Stimulated activated CD8-positive, alpha-beta memory T cell treated with anti-CD3 and anti-CD28 coated beads, Interleukin-2, amount 100 ng/mL, for 1 hour (primary cell): ENCODE results near the gene ELOVL3.
"Not testable (repeated sequence)": the region's sequence is repeated elsewhere in the genome, so short reads cannot be mapped to it uniquely, and the experiment has no call there.

ENCODE experiments used
- DNase-seq, 2 donors: peaks; one replicate each; pipeline ENCODE4 v3.0.0-alpha.2; 2020; ENCODE audit warnings: low read depth in 2 of 2

ELOVL3 gene

DNA sequence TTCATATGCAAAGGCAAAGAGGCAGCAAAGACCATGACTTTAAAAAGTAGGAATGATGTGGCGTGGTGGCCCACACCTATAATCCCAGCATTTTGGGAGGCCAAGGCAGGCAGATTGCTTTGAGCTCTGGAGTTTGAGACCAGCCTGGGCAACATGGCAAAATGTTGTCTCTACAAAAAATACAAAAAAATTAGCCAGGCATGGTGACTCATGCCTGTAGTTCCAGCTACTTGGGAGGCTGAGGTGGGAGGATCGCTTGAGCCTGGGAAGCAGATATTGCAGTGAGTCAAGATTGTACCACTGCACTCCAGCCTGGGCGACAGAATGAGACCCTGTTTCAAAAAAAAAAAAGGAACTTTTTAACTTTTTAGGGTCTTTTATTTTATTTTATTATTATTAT lies 26.4 kb downstream of the ELOVL3 start:
- DNase-seq: not testable (repeated sequence)

DNA sequence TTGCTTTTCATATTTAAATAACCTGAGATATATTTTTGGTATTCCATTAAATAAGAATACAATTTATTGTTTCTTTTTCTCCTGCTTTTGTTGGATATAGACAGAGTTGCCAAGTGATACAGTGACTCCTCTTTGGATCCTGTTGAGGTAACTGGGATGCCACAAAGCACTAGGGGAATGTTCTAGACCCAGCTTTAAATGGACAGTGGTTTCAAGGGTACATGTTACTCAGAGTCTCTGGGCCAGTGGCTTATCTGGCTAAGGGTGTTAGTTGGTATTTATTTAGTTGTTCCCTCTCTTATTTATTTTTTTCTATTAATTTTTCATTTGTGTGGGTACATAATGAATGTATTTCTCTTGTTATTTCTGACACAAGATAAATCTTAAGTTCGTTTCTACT lies 28.3 kb downstream of the ELOVL3 start:
- no peak for DNase-seq

DNA sequence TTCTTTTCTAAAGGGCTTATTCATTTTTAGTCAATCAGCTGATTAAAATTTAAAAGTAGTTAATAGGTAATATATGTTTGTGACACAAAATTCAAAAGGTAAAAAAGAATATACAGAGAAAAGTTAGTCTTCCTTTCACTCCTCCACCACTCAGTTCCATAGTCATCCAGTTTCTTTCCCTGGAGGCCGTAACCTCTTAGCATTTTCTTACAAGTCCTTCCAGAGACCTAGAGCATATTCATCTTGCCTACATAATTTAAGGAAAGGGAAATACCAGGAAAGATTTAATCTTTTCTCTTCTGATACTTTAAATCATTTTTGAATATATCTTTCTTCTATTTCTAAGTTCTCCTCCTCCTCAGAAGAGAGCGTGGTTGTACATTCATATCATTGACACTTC lies 29.3 kb downstream of the ELOVL3 start:
- no peak for DNase-seq

DNA sequence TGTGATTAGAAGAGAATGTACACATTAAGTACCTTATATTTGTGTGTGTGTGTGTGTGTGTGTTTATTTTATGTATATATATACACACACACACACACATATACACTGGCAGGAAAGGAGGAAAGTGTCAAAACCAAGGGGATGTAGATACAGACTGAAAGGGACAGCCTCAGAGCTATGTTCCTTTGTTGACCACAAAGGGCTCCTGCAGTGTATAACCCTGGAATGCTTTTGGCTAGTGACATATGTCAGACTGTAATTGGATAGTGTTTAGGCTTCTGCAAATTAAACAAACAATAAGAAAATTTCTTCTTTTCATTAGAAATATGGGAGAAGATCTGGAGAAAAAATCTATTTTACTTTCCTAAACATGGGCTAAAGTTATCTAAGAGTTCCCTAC lies 35.1 kb downstream of the ELOVL3 start:
- DNase-seq: no peak

DNA sequence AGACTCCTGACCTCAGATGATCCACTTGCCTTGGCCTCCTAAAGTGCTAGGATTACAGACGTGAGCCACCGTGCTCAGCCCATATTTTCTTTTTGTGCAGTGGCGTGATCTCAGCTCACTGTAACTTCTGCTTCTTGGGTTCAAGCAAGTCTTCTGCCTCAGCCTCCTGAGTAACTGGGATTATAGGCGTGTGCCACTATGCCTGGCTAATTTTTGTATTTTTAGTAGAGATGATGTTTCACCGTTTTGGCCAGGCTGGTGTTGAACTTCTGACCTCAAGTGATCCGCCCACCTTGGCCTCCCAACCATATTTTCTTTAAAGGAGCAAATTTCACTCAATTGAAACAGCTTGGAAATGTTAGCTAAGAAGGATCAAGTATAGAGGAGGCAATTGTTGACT lies 35.7 kb downstream of the ELOVL3 start:
- no peak for DNase-seq

DNA sequence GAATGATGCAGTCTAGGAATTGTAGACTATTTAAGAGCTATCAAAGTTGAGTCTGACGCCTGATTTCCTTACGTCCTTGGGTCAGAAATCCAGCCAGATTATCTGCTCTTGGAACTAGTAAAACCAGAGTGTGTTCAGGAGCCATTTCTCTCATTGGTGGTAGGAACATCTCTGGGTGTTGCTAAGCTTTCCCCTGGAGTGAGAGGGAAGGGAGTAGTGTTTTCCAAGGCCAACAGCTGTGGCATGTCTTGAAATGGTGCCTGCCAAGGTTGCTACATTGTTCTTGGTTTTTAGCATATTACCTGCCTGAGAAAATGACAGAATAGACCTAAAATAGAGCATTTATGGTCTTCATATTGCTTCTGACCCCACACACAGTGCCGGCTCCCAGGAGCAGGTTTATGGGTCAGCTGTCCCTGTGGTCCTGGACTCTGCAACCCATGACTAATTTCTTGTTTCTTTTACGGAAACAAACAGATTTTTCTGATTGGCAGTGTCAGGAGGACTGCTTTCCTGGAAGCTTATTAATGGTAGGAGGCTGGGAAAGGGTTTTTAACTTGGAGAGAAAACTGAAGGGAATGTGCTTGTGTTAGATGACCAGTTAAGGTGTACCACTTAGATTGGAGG lies 36.8 kb downstream of the ELOVL3 start:
- no peak for DNase-seq

DNA sequence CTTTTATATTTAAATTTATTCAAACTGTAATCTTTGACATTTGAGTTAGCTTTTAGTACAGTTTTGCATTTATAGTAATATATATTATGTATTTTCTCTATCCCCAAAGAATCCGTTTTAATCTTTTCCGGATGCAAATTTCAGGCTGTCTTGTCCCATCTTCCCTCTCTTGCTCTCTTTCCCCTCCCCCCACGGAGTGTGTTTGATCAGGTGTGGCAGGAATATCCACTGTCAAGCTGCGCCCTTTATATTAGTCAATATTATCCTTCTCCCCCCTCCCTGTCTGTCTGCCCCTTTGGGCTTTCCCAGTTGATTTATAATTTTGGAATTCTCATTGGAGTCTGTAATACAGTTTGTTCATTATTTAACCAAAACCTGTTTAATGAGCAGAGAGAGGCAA lies 38.3 kb downstream of the ELOVL3 start:
- DNase-seq: no peak

DNA sequence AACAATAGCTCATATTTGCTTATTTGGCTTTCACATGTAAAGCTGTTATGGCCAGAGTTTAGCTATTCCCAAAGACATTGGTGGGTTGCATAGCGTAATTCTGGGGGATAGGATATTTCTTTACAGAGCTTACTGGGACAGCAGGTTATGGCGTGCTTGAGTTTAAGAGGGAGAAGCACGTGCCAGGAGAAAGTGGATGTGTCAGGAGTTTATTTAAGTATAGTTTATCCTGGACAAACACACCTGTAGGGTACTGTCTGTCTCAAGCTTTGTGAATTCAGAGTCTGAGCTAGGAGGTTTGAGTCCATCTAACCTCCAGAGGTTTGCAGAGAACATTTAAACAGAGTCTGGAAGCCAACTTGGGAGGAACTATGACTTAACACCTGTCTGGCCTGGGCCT lies 40.6 kb downstream of the ELOVL3 start:
- no peak for DNase-seq

DNA sequence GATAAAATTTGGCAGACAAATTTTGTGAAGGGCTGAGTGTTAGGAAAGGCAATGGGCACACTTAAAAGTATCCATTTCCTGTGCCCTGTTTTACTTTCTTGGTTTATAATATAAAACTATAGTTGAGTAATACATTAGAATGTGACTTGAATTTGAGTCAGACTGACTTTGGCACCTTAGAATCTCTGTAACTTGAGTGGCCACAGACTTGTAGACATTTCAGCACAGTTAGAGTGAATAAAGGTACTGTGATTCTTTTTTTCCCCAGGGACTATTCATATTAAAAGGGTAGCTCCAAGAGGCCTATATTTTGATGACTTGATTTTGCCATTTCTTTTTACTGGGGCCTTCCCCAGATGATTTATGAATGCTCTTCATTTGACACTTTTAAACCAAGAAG lies 41.6 kb downstream of the ELOVL3 start:
- DNase-seq: no peak

DNA sequence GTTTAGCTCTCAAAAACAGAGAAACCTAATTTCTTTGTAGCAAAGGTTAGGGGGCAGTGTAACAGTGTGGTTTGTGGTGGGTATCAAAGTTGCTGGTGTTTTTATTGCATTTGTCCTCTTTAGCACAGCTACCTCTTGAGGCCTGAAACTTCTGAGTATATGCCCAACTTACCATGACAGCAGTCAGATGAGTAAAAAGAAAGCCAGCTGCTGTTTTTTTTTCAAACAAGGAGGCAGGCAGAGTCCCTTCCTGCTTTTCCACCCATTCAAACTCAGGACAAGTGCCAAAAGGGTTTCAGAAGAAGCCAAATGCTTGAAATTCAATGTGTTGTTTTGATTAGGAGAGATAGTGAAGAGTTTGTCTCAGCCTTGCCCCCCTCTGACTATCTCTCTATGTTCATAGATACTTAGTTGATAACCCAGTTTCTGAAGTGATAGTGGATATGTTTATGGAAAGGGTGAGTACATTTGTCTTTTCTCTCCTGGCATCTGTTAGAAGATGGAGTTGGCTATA lies 42.3 kb downstream of the ELOVL3 start:
- DNase-seq: no peak

DNA sequence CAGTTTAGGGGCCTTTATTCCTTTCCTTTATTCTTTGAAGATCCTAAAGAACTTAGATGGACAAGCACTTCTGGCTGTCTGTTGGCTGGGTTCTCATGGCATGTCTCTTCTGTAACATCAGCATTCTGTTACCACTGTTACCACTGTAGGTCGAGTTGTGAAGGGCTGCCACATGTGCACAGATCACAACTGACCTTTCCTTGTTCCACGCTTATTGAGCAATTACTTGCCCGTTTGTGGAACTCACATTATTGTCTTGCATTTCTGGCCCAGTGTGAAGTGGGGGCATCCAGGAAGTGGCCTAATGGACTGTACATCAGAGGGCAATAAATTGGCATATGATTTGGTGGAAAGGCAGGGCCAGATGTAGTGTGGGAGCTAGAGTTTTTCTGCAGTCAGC lies 42.9 kb downstream of the ELOVL3 start:
- DNase-seq: no peak

DNA sequence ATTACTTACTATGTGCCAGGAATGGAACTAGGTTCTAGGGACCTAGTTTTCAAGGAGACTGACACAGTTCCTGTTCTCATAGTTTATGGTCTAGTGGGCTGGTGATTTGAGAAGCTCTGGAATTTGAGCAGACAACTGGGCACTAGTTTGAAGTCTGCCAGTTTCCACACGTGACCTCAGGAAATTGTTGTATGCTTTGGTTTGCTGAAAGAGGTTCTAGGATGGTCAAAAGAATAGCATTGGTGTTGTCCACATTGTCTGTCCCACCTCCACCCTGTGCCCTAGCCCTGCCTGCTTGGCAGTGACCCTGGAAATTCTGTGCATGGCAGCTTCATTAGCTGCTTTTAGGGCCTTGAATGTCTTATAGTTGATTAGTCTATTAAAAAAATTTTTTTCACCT lies 48.0 kb downstream of the ELOVL3 start:
- no peak for DNase-seq

DNA sequence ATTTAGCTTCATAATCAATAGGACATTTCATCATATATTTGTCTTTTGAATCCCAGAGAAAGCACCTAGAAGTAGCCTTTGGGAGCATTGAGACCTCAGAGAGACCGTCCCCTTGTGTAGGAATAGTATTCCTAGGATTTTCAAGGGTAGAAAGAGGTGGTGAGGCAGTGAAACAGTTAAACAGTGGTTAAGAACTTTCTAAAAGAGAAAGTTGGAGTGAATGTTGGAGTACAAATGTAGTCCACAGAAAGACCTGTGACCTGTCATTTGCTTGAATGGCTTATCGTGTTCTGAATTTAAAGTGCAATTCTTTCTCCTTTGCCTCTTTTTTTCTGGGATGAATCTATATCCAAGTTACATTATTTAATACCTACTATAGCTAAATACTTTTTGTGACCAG lies 49.2 kb downstream of the ELOVL3 start:
- DNase-seq: no peak

DNA sequence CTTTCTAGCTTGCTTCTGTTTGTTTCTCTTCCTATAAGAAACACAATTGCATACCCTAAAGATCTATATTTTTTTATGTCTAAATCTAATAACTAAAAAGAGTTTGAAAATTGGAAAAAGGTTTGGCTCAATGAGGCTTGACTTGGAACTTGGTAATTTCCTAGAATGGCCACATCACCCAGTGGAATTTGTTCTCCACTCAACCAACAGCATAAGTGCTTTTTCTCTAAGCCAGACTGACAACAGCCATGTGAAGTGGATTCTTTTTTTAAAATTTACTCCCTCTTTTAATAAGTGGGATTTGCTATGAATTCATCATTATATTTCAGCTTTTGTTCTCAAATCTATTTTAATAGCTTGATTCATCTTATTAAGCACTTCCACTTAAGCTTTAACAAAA lies 53.0 kb downstream of the ELOVL3 start:
- DNase-seq: no peak
